ENCODE measurements around the gene VSTM4.

VSTM4 gene

DNA sequence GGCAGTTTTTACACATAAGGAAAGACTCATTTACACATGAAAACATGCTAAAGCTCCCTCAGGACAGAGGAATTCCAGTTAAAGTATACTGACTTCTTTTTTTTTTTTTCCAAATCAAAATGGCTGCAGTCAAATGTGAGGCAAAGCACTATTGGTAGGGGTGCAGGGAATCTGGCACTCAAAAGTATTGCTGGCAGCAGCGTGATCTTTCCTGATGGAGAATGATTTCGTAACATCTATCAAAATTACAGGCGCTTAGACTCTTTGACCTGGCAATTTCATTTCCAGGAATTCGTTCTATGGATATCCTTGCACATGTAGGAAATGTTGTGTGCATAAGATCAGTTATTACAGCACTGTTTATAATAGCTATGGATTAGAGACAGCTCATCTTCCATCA is 65.7 kb downstream of the VSTM4 start:
- H3K4me3 ChIP-seq (ENCODE audit: low read depth, low read length), result no peak overlapping the region
- TF ChIP-seq MYC (IDR thresholded peaks at IDR 0.05; ENCODE audit: low read depth, low read length) (no peak), POLR2A (IDR thresholded peaks at IDR 0.05; ENCODE audit: extremely low read depth, insufficient read length) (no peak)
- TF ChIP-seq, protein P1, sequence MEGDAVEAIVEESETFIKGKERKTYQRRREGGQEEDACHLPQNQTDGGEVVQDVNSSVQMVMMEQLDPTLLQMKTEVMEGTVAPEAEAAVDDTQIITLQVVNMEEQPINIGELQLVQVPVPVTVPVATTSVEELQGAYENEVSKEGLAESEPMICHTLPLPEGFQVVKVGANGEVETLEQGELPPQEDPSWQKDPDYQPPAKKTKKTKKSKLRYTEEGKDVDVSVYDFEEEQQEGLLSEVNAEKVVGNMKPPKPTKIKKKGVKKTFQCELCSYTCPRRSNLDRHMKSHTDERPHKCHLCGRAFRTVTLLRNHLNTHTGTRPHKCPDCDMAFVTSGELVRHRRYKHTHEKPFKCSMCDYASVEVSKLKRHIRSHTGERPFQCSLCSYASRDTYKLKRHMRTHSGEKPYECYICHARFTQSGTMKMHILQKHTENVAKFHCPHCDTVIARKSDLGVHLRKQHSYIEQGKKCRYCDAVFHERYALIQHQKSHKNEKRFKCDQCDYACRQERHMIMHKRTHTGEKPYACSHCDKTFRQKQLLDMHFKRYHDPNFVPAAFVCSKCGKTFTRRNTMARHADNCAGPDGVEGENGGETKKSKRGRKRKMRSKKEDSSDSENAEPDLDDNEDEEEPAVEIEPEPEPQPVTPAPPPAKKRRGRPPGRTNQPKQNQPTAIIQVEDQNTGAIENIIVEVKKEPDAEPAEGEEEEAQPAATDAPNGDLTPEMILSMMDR (IDR thresholded peaks at IDR 0.05; ENCODE audit: low read depth, low read length), result no peak
- TF ChIP-seq, protein P2, sequence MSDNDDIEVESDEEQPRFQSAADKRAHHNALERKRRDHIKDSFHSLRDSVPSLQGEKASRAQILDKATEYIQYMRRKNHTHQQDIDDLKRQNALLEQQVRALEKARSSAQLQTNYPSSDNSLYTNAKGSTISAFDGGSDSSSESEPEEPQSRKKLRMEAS (IDR thresholded peaks at IDR 0.05; ENCODE audit: low read depth, low read length), result no peak
- no peak for DNase-seq (ENCODE audit: low read depth)

DNA sequence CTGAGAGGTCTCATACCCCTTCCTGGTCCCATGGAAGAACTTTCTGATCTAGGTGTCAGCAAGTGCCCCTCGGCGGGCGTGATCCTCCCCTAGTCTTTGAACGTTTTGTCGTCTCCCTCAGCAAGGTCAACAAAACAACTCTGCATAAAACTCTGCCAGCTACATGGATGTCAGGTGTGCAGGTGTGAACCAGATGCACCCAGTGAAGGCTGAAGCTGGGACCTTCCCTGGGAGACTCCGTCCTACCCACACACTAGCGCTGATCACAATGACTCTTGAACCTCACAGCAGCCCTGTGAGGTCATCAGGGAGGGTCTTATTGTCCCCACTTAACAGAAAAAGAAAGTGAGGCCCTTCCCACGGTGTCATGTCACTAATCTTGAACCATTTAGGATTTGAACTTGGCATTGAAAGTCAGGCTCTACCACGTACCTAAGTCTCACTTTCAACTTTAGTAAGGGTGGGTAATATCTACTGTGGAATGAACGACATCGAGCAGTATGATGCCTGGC is 68.1 kb downstream of the VSTM4 start:
- no peak overlapping the region for H3K4me3 ChIP-seq (ENCODE audit: low read depth, low read length)
- no peak for TF ChIP-seq MYC (IDR thresholded peaks at IDR 0.05; ENCODE audit: low read depth, low read length)
- no peak for TF ChIP-seq POLR2A (IDR thresholded peaks at IDR 0.05; ENCODE audit: extremely low read depth, insufficient read length)
- TF ChIP-seq, protein P2 (IDR thresholded peaks at IDR 0.05; ENCODE audit: low read depth, low read length), result no peak
- TF ChIP-seq, protein P1 (IDR thresholded peaks at IDR 0.05; ENCODE audit: low read depth, low read length), result no peak
- DNase-seq (ENCODE audit: low read depth), result no peak

DNA sequence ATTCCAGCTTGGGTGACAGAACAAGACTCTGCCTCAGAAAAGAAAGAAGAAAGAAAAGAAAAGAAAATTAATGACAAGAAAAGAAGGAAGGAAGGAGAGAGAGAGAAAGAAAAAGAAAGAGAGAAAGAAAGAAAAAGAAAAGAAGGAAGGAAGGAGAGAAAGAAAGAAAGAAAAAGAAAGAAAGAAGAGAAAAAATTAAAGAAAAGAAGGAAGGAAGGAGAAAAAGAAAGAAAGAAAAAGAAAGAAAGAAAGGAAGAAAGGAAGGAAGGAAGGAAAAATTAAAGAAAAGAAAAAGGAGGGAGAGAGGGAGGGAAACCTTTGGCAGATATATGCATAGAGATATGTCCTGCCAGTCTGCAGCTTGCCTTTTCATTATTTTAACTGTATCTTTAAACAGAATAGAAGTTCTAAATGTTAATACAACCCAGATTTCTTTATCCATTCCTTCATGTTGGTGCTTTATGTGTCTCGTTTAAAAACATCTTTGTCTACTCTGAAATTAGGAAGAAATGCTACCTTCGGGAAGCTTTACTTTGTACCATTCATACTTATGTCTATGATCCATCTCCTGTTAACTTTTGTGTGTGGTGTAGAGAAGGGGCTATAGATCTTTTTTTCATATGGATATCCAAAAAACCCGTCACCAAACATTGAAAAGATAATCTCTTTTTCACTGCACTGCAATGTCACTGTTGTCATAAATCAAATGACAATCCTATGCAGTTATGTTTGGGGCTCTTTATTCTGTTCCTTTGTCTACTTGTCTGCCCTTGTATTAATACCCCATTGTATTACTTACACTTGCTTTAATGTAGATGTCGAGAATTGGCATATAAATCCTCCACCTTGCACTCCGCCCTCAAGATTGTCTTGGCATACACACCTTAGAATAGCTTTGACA is 70.8 kb downstream of the VSTM4 start:
- TF ChIP-seq, protein P2 (IDR thresholded peaks at IDR 0.05; ENCODE audit: low read depth, low read length), result no peak
- TF ChIP-seq, protein P1 (IDR thresholded peaks at IDR 0.05; ENCODE audit: low read depth, low read length), result no peak
- TF ChIP-seq POLR2A (IDR thresholded peaks at IDR 0.05; ENCODE audit: extremely low read depth, insufficient read length), result no peak
- DNase-seq (ENCODE audit: low read depth), result no peak
- H3K4me3 ChIP-seq (ENCODE audit: low read depth, low read length), result no peak overlapping the region

DNA sequence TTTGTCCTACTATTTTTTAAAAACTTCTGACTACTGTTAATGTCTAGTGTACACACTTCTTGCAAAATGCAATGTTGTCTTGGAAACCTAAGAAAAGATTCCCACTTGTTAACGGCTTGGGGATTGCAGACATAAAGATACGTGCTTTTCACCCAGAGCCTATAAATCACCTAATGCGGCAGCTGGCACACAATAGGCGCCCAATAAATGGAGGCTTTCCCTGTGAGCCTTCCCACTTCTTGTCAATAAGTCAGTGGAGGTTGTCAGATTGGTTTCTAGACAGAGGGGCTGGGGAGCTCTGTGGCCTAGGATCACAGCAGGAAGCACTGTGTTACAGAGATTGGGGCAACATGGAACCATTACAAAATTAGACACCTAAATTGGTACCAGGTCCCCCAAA is 74.7 kb downstream of the VSTM4 start:
- TF ChIP-seq POLR2A (IDR thresholded peaks at IDR 0.05; ENCODE audit: extremely low read depth, insufficient read length) (no peak), MYC (IDR thresholded peaks at IDR 0.05; ENCODE audit: low read depth, low read length) (no peak)
- TF ChIP-seq, protein P1 (IDR thresholded peaks at IDR 0.05; ENCODE audit: low read depth, low read length), result no peak
- TF ChIP-seq, protein P2 (IDR thresholded peaks at IDR 0.05; ENCODE audit: low read depth, low read length), result no peak
- no peak overlapping the region for H3K4me3 ChIP-seq (ENCODE audit: low read depth, low read length)
- no peak for DNase-seq (ENCODE audit: low read depth)

DNA sequence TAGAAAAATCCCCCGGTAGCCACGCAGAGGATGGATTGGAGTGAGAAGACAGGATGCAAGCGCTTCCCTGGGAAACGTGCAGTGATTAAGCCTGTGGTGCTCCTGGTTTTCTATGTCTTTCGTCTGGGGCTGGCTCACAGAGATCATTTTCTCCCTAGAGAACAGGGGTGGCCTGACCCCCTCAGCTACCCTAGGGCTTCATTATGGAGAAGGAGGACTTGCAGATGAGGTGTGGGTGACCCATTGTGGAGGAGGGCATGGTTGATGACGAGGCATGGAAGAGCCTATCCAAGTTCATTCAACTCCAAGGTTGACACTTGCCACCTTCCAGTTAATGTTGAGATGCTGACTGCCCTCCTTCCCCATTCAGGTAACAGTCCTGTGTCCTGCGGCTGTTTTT is 75.9 kb downstream of the VSTM4 start:
- TF ChIP-seq MYC (IDR thresholded peaks at IDR 0.05; ENCODE audit: low read depth, low read length) (no peak), POLR2A (IDR thresholded peaks at IDR 0.05; ENCODE audit: extremely low read depth, insufficient read length) (no peak)
- TF ChIP-seq, protein P2 (IDR thresholded peaks at IDR 0.05; ENCODE audit: low read depth, low read length), result no peak
- TF ChIP-seq, protein P1 (IDR thresholded peaks at IDR 0.05; ENCODE audit: low read depth, low read length), result no peak
- DNase-seq (ENCODE audit: low read depth), result no peak
- H3K4me3 ChIP-seq (ENCODE audit: low read depth, low read length), result no peak overlapping the region

Measured in NB4 (cell line).